Neural progenitor cell (in vitro differentiated cells): Measurements from ENCODE around the gene C3orf20.

ENCODE experiments used
- EZH2 ChIP-seq: fragments of 200-600 bp; sonication (generic); IDR thresholded peaks from 2 replicates; pipeline ENCODE4 v1.6.1; 2017; ENCODE audit warnings: antibody characterized with exemption, mild to moderate bottlenecking, moderate library complexity
- TF ChIP-seq, protein P1 (sequence below): fragments of 200-600 bp; sonication (generic); IDR thresholded peaks from 2 replicates; pipeline ENCODE4 v1.5.1; 2017; ENCODE audit warnings: antibody characterized with exemption, mild to moderate bottlenecking

DNA sequence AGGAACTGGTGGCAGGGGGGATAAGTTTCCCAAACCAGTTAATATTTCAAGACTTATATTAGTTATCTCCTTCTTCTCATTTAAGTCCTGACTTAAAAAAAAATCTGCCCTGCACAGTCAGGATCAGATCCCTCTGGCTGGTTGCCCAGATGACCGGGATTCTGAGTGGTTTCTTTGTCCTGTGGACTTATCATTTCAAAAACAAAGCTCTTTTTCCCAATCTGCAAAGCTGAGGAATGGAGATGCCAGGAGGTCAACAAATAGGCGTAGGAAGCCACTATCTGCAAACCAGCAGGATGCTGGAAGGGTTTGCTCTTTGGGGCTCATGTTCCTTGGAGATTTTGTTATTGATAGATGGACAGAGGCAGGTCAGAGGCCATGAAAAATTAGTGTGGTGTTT lies 5.8 kb downstream of the C3orf20 start:
- TF ChIP-seq, protein P1, sequence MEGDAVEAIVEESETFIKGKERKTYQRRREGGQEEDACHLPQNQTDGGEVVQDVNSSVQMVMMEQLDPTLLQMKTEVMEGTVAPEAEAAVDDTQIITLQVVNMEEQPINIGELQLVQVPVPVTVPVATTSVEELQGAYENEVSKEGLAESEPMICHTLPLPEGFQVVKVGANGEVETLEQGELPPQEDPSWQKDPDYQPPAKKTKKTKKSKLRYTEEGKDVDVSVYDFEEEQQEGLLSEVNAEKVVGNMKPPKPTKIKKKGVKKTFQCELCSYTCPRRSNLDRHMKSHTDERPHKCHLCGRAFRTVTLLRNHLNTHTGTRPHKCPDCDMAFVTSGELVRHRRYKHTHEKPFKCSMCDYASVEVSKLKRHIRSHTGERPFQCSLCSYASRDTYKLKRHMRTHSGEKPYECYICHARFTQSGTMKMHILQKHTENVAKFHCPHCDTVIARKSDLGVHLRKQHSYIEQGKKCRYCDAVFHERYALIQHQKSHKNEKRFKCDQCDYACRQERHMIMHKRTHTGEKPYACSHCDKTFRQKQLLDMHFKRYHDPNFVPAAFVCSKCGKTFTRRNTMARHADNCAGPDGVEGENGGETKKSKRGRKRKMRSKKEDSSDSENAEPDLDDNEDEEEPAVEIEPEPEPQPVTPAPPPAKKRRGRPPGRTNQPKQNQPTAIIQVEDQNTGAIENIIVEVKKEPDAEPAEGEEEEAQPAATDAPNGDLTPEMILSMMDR: no peak
- no peak for TF ChIP-seq EZH2
